ENCODE results near the gene TRIM50.
"Not testable (repeated sequence)": the region's sequence is repeated elsewhere in the genome, so short reads cannot be mapped to it uniquely, and the experiment has no call there.

Gene TRIM50

GRCh38 chr7:73267813-73268212 lies 60.1 kb downstream of the TRIM50 start:
- not testable (repeated sequence) for H3K4me1 ChIP-seq (ENCODE audit: low read length); H3F3A ChIP-seq (ENCODE audit: insufficient read depth, low read length); H4K20me1 ChIP-seq (ENCODE audit: insufficient read depth, low read length); DNase-seq; H3K9me2 ChIP-seq (replicated peaks; ENCODE audit: insufficient read depth, low read length); H3K27ac ChIP-seq (ENCODE audit: low read length); H3K9ac ChIP-seq (ENCODE audit: low read length); H3K4me3 ChIP-seq (ENCODE audit: low read length); H3K9me3 ChIP-seq (replicated peaks; ENCODE audit: insufficient read depth, low read length); H3K36me3 ChIP-seq (replicated peaks; ENCODE audit: insufficient read depth, low read length); H2AFZ ChIP-seq (ENCODE audit: low read length); H3K79me2 ChIP-seq (ENCODE audit: low read length); H3K27me3 ChIP-seq (replicated peaks; ENCODE audit: insufficient read depth, low read length); H3K4me2 ChIP-seq (ENCODE audit: low read depth, low read length)

DNA sequence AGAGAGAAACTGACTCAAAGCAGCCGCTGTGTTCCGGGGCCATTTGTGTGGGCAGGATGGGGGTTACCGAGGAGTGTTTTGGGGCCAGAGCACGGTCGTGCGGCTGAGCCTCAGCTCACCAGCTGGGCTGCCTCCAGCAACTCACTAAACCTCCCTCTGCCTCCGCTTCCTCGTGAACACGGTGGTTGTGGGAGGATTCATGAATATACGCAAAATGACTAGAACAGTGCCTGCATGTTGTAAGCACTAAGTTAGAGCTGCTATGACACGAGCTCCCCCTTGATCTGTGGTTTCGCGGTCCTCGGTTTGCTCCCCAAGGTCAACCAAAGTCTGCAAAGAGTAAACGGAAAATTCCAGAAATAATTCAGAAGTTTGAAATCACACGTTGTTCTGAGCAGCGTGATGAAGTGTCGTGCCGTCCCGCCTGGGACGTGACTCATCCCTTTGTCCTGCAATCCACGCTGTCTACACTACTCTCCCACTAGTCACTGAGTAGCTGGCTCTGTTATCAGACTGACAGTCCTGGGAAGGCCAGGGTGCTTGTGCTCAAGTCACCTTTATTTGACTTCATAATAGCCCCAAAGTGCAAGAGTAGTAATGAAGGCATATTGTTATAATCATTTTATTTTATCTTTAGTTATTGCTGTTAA lies 61.0 kb downstream of the TRIM50 start:
- not testable (repeated sequence) for H3K9ac ChIP-seq (ENCODE audit: low read length); H3K9me3 ChIP-seq (replicated peaks; ENCODE audit: insufficient read depth, low read length); H3K4me3 ChIP-seq (ENCODE audit: low read length); DNase-seq; H3K27ac ChIP-seq (ENCODE audit: low read length); H2AFZ ChIP-seq (ENCODE audit: low read length); H4K20me1 ChIP-seq (ENCODE audit: insufficient read depth, low read length); H3F3A ChIP-seq (ENCODE audit: insufficient read depth, low read length); H3K79me2 ChIP-seq (ENCODE audit: low read length); H3K4me2 ChIP-seq (ENCODE audit: low read depth, low read length); H3K9me2 ChIP-seq (replicated peaks; ENCODE audit: insufficient read depth, low read length); H3K4me1 ChIP-seq (ENCODE audit: low read length); H3K36me3 ChIP-seq (replicated peaks; ENCODE audit: insufficient read depth, low read length); H3K27me3 ChIP-seq (replicated peaks; ENCODE audit: insufficient read depth, low read length)

Measured in MM.1S (cell line).